Mesodermal cell (in vitro differentiated cells): Measurements from ENCODE around the gene RBM42.
"Not testable (repeated sequence)": the region's sequence is repeated elsewhere in the genome, so short reads cannot be mapped to it uniquely, and the experiment has no call there.

Experiments
- H3K27ac ChIP-seq: 2 replicates; pipeline ENCODE4 v1.7.0; 2013; ENCODE audit warnings: mild to moderate bottlenecking, low read depth, low read length, moderate library complexity; ENCODE audit not compliant: severe bottlenecking
- H3K36me3 ChIP-seq: 2 replicates; pipeline ENCODE4 v1.7.1; 2013; ENCODE audit warnings: mild to moderate bottlenecking, low read length, moderate library complexity; ENCODE audit not compliant: control insufficient read depth, insufficient read depth
- H3K4me1 ChIP-seq: one replicate; pipeline ENCODE4 v1.7.1; 2013; ENCODE audit warnings: mild to moderate bottlenecking, low read length; ENCODE audit not compliant: insufficient read depth, control insufficient read depth, poor library complexity, severe bottlenecking
- H3K4me3 ChIP-seq: 2 replicates; pipeline ENCODE4 v1.7.0; 2013; ENCODE audit warnings: low read length, control low read depth, mild to moderate bottlenecking; ENCODE audit not compliant: insufficient read depth, poor library complexity, severe bottlenecking; ENCODE audit errors: extremely low read depth
- H3K9me3 ChIP-seq: 2 replicates; pipeline ENCODE4 v1.7.1; 2013; ENCODE audit warnings: mild to moderate bottlenecking, low read length, moderate library complexity; ENCODE audit not compliant: control insufficient read depth
- WGBS, 2 experiments: methylation state at CpG; one replicate each; pipeline ENCODE4 v1.1.5; 2013; ENCODE audit warnings: missing lambda C conversion rate in 2 of 2; ENCODE audit not compliant: insufficient coverage in 2 of 2; 5-methylcytosine and 5-hydroxymethylcytosine counted together

The RBM42 gene

DNA sequence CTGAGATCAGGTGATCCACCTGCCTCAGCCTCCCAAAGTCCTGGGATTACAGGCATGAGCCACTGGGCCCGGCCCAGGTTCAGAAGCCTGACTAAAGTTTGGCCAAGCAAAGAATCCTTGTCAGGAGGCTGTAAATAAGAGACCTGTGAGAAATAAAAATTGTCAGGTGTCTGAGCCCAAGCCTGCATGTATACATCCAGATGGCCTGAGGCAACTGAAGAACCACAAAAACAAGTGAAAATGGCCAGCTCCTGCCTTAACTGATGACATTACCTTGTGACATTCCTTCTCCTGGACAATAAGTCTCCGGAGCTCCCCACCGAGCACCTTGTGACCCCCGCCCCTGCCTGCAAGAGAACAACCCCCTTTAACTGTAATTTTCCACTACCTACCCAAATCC, 24.4 kb upstream of the RBM42 start:
- not testable (repeated sequence) for H3K4me3 ChIP-seq, H3K4me1 ChIP-seq, H3K36me3 ChIP-seq, H3K27ac ChIP-seq
- 78% methylated on average over 4 of the region's 4 CpGs; no CpG with 5 or more reads in 1 of the 2 experiments for WGBS, 2 experiments
- H3K9me3 ChIP-seq: peaks cover 13% of the 10 kb centered on the region

DNA sequence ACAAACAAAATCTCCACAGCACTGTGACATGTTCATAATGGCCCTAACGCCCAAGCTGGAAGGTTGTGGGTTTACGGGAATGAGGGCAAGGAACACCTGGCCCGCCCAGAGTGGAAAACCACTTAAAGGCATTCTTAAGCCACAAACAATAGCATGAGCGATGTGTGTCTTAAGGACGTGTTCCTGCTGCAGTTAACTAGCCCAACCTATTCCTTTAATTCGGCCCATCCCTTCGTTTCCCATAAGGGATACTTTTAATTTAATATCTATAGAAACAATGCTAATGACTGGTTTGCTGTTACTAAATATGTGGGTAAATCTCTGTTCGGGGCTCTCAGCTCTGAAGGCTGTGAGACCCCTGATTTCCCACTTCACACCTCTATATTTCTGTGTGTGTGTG, 21.7 kb upstream of the RBM42 start:
- H3K27ac ChIP-seq, H3K4me3 ChIP-seq, H3K4me1 ChIP-seq, H3K36me3 ChIP-seq: not testable (repeated sequence)
- WGBS, 2 experiments: 100% methylated on average over 3 of the region's 8 CpGs; no CpG with 5 or more reads in 1 of the 2 experiments
- H3K9me3 ChIP-seq: peaks cover 13% of the 10 kb centered on the region

DNA sequence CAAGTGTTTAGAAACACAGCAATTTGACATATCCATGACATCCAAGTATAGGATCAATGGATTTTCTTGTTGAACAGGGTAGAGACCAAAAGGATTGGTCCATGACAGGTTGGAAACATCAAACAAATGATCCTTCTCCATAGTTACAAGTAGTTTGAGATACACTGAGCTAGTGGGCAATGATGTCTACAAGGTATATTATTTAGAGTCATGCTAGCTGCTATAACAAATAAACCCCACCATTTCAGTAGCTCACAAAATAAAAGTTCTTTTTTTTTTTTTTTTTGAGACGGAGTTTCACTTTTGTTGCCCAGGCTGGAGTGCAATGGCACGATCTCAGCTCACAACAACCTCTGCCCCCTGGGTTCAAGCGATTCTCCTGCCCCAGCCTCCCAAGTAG, 21.2 kb upstream of the RBM42 start:
- 68% methylated on average over 3 of the region's 3 CpGs; no CpG with 5 or more reads in 1 of the 2 experiments for WGBS, 2 experiments
- no peak overlapping the region for H3K27ac ChIP-seq
- H3K4me1 ChIP-seq: peaks cover 4% of the 10 kb centered on the region
- no peak overlapping the region for H3K4me3 ChIP-seq
- no peaks in the 10 kb centered on the region for H3K36me3 ChIP-seq
- H3K9me3 ChIP-seq: peaks cover 13% of the 10 kb centered on the region

DNA sequence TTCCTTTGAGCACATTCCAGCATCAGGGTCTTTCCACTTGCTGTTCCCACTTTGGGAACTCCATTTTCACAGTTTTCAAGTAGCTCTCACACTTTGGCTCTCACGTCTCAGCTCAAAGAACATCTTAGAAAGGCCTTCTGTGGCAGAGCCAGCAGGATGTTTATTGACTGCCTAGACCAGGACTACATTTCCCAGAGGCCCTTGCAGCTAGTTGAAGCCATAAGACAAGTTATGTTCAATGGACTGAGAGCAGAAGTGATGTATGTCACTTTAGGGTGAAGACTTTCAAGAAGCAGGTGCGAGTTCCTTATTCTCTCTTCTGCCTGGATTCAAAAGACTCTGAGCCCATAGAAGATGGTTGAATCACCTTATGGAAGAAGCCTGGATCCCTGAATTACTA, 20.6 kb upstream of the RBM42 start:
- H3K4me1 ChIP-seq: peaks cover 4% of the 10 kb centered on the region
- no peak overlapping the region for H3K27ac ChIP-seq
- WGBS, 2 experiments: 100% methylated on average over 1 of the region's 2 CpGs
- H3K4me3 ChIP-seq: no peak overlapping the region
- H3K36me3 ChIP-seq: no peaks in the 10 kb centered on the region
- H3K9me3 ChIP-seq: peaks cover 13% of the 10 kb centered on the region

DNA sequence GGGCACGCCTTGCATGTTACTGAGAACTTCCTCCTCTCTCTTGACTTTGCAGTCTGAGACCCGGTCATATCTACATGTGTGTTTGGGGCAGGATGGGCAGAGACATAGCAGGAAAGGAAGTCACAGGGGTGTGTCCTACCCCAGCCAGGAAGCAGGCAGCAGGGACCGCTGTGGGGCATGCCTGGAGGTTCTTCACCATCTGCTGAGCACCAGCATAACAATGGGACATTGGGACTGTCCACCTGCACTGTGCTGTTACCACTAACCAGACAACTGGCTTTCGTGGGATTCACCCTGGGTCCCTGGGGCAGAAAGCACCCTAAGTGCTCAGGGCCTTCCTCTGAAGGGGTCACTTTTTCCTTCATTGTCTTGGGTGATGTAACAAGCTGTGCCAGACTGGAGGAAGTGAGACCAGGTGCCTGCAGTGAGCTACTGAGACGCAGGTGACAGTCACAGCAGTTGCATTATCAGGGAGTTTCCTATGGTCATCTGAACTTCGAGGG, 18.9 kb upstream of the RBM42 start:
- H3K27ac ChIP-seq: no peak overlapping the region
- H3K9me3 ChIP-seq: peaks cover 13% of the 10 kb centered on the region
- no peak overlapping the region for H3K4me3 ChIP-seq
- 80 to 83% methylated on average over 5 to 6 of the region's 6 CpGs for WGBS, 2 experiments
- H3K36me3 ChIP-seq: peaks cover 4% of the 10 kb centered on the region
- peaks cover 4% of the 10 kb centered on the region for H3K4me1 ChIP-seq

DNA sequence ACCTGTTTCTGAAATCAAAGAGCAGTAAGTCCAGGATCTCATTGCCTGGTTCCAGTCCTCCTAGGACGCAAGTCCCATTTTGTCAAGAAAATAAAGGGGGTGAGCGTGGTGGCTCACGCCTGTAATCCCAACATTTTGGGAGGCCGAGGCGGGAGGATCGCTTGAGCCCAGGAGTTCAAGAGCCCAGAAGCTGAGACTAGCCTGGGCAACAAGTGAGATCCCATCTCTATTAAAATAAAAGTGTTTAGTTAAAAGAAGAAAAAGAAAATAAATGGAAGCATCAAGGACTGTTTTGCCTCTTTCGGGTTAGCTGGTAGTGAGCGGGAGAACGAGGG, 16.6 kb upstream of the RBM42 start:
- peak overlapping the region; percentile 77 for H3K4me3 ChIP-seq
- H3K4me1 ChIP-seq: peaks cover 4% of the 10 kb centered on the region
- H3K36me3 ChIP-seq: peaks cover 15% of the 10 kb centered on the region
- 53 to 56% methylated on average over 8 to 9 of the region's 9 CpGs for WGBS, 2 experiments
- H3K27ac ChIP-seq: no peak overlapping the region
- peaks cover 6% of the 10 kb centered on the region for H3K9me3 ChIP-seq

DNA sequence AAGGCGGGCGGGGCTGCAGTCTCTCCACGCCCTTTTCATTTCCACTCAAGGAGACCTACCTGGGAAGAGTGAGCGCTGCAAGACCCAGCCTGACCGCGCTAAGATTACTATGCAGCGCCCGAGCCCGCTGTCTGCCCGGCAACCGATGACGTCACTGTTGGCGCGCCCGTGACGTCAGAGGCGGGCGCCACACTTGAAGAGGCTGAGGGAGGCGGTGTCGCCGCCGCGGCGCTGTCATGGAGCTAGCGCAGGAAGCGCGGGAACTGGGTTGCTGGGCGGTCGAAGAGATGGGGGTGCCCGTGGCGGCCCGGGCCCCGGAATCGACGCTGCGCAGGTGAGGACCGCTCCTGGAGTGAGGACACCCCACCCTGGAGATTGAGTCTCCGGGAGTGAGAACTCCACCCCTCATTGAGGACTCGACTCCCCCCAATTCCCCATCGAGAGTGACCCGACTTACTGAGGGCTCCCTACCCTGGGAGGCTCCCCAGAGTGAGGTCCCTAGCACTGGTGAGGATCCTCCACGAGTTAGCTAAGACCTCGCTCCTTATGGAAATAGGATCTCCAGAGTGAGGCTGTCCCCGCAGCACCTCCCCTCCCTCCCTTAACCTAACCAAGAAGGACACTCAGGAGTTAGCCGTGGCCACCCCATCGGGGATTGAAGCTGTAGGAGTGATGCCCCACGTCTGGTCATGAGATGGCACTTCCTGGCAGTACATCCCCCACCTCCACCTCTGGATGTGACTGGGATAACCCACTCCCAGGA, 16.1 kb upstream of the RBM42 start, which contains the start of gene HAUS5:
Gene HAUS5, plus strand, starts transcription at position 177 of the 763 bp plus-strand sequence. Its CDS starts 60 bp downstream, at position 237.
- H3K36me3 ChIP-seq: peaks cover 16% of the 10 kb centered on the region
- whole genome bisulfite sequencing, 2 experiments: 0% methylated on average over 35 to 40 of the region's 47 CpGs
- H3K27ac ChIP-seq: no peak within 1 kb of the TSS
- H3K4me1 ChIP-seq: peaks cover 4% of the 10 kb centered on the region
- H3K9me3 ChIP-seq: peaks cover 6% of the 10 kb centered on the region
- peak within 1 kb of the TSS; percentile 77 for H3K4me3 ChIP-seq

DNA sequence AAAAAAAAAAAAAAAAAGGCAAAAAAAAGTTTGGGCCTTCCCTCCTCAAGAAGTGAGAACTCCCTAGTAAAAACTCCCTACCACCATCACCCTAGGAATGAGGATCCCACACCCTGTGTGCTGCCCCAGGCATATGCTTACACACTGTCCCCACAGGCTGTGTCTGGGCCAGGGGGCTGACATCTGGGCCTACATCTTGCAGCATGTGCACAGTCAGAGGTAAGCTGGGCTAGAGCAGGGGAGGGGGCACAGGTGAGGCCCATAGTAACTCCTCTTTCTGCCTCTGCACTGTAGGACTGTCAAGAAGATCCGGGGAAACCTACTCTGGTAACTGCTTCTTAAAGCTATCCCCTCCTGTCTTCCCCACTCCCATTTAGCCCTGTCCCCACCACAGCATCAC, 15.3 kb upstream of the RBM42 start:
- H3K9me3 ChIP-seq: peaks cover 3% of the 10 kb centered on the region
- peaks cover 20% of the 10 kb centered on the region for H3K36me3 ChIP-seq
- H3K4me1 ChIP-seq: peaks cover 4% of the 10 kb centered on the region
- peak overlapping the region; percentile 77 for H3K4me3 ChIP-seq
- H3K27ac ChIP-seq: no peak overlapping the region
- 80 to 100% methylated on average over 1 of the region's 1 CpG for WGBS, 2 experiments

DNA sequence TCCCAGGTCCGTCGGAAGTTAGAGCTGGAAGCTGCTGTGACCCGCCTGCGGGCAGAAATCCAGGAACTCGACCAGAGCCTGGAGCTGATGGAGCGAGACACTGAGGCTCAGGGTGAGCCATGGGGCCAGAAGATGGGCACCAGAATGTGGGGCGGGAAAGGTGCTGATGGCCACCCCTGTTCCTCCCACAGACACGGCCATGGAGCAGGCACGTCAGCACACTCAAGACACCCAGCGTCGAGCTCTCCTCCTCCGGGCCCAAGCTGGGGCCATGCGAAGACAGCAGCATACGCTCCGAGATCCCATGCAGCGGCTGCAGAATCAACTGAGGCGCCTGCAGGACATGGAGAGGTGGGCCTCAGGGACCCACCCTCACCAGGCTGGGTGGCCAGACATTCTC, 13.8 kb upstream of the RBM42 start:
- WGBS, 2 experiments: 94 to 96% methylated on average over 17 of the region's 17 CpGs
- Histone ChIP-seq H3K4me1 (peaks cover 4% of the 10 kb centered on the region), H3K9me3 (no peaks in the 10 kb centered on the region), H3K4me3 (no peak overlapping the region), H3K27ac (no peak overlapping the region), H3K36me3 (peaks cover 25% of the 10 kb centered on the region)

DNA sequence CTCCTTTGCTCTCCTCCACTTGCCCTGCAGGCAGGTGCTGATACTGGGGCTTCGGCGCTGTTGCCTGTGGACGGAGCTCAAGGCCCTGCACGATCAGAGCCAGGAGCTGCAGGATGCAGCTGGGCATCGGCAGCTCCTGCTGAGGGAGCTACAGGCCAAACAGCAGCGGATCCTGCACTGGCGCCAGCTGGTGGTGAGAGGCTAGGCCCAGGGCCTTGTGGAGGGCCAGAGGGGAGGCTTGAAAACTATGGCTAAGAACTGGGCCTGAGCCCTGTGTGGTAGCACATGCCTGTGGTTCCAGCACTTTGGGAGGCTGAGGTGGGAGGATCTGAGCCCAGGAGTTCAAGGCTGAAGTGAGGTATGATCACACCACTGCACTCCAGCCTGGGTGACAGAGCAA, 10.0 kb upstream of the RBM42 start:
- Histone ChIP-seq H3K36me3 (peaks cover 32% of the 10 kb centered on the region), H3K9me3 (no peaks in the 10 kb centered on the region), H3K27ac (no peak overlapping the region), H3K4me1 (no peaks in the 10 kb centered on the region), H3K4me3 (no peak overlapping the region)
- 80 to 83% methylated on average over 7 of the region's 7 CpGs for WGBS, 2 experiments

DNA sequence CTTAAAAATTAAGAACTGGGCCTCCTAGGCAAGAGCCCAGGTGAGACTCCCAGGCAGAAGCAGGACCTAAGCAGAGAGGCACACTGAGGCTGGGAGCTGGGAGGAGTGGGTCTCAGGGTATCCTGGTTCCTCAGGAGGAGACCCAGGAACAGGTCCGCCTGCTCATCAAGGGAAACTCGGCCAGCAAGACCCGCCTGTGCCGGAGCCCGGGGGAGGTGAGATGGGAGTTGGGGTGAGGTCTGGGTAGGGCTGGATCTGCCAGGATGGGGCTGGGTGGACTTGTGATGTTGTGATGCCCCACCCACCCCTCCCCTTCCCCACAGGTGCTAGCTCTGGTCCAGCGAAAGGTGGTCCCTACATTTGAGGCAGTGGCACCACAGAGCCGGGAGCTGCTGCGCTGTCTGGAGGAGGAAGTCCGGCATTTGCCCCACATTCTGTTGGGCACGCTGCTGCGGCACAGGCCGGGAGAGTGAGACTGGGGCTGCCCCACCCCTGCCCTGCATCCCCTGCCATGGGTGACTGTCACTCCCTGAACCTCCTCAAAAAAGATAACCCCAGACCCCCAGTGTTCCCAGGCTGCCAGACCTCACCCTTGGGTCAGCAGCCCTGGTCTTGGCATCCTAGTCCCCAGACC, 9.4 kb upstream of the RBM42 start:
- no peaks in the 10 kb centered on the region for H3K4me1 ChIP-seq
- no peak overlapping the region for H3K27ac ChIP-seq
- WGBS, 2 experiments: 97% methylated on average over 7 to 11 of the region's 12 CpGs
- H3K36me3 ChIP-seq: peaks cover 32% of the 10 kb centered on the region
- no peaks in the 10 kb centered on the region for H3K9me3 ChIP-seq
- H3K4me3 ChIP-seq: no peak overlapping the region
